IPS-20b (cell line): ENCODE results near the gene MAP4K2.
A peak's percentile ranks its signal among the peaks of the same experiment; 100 is the strongest.

ENCODE experiments used
- H3K27ac ChIP-seq: one replicate; pipeline ENCODE4 v1.5.1; 2013; ENCODE audit warnings: low read length
- H3K27me3 ChIP-seq: 2 replicates; pipeline ENCODE4 v1.6.1; 2013; ENCODE audit warnings: mild to moderate bottlenecking, low read length, inconsistent platforms; ENCODE audit not compliant: insufficient read depth
- H3K36me3 ChIP-seq: 2 replicates; pipeline ENCODE4 v1.6.1; 2013; ENCODE audit warnings: low read depth, mild to moderate bottlenecking, inconsistent platforms, low read length, moderate library complexity; ENCODE audit not compliant: insufficient read depth
- H3K4me1 ChIP-seq: 2 replicates; pipeline ENCODE4 v1.6.1; 2013; ENCODE audit warnings: mild to moderate bottlenecking, control low read depth, inconsistent platforms, low read length, moderate library complexity; ENCODE audit not compliant: insufficient read depth
- H3K4me3 ChIP-seq: 2 replicates; pipeline ENCODE4 v1.5.1; 2013; ENCODE audit warnings: mild to moderate bottlenecking, low read length, inconsistent platforms
- H3K9ac ChIP-seq: 2 replicates; pipeline ENCODE4 v1.6.1; 2013; ENCODE audit warnings: low read depth, mild to moderate bottlenecking, inconsistent platforms, low read length, moderate library complexity
- H3K9me3 ChIP-seq: 2 replicates; pipeline ENCODE4 v1.6.1; 2013; ENCODE audit warnings: mild to moderate bottlenecking, low read depth, low read length, inconsistent platforms; ENCODE audit not compliant: insufficient read depth

Gene MAP4K2

GRCh38 chr11:64744544-64745188 lies 58.3 kb downstream of the MAP4K2 start:
- Histone ChIP-seq H3K4me3 (peak overlapping the region; percentile 79), H3K9ac (peak overlapping the region; percentile 67; the same call in 1 of the 2 replicates)

GRCh38 chr11:64743591-64744543 lies 59.1 kb downstream of the MAP4K2 start, which contains the start of gene RASGRP2:
Gene RASGRP2, minus strand, starts transcription at chr11:64744142. Its CDS starts 1,276 bp downstream, at chr11:64742866.
- Histone ChIP-seq H3K27me3 (peaks cover 69% of the 10 kb centered on the region), H3K4me3 (peak within 1 kb of the TSS; percentile 79), H3K9ac (peak within 1 kb of the TSS; percentile 67; the same call in 1 of the 2 replicates), H3K36me3 (no peaks in the 10 kb centered on the region), H3K9me3 (no peaks in the 10 kb centered on the region), H3K4me1 (peaks cover 15% of the 10 kb centered on the region; the same call in 1 of the 2 replicates), H3K27ac (no peak within 1 kb of the TSS)

More at GRCh38 chr11:64744544-64745188, 58.3 kb downstream of the MAP4K2 start:
- Histone ChIP-seq H3K9me3 (no peaks in the 10 kb centered on the region), H3K4me1 (peaks cover 11% of the 10 kb centered on the region; the same call in 1 of the 2 replicates), H3K27ac (no peak overlapping the region), H3K27me3 (peaks cover 65% of the 10 kb centered on the region), H3K36me3 (no peaks in the 10 kb centered on the region)

GRCh38 chr11:64742889-64743590 lies 60.0 kb downstream of the MAP4K2 start:
- Histone ChIP-seq H3K27me3 (peaks cover 69% of the 10 kb centered on the region), H3K27ac (no peak overlapping the region), H3K9ac (peak overlapping the region; percentile 65; the same call in 1 of the 2 replicates), H3K4me1 (peaks cover 15% of the 10 kb centered on the region; the same call in 1 of the 2 replicates), H3K9me3 (no peaks in the 10 kb centered on the region), H3K4me3 (peak overlapping the region; percentile 71; the same call in 1 of the 2 replicates), H3K36me3 (no peaks in the 10 kb centered on the region)

- H3K27me3 ChIP-seq, result peaks cover 69% of the 10 kb centered on the region
- H3K4me1 ChIP-seq, result peaks cover 15% of the 10 kb centered on the region; the same call in 1 of the 2 replicates
- peak overlapping the region; percentile 71 for H3K4me3 ChIP-seq
- no peaks in the 10 kb centered on the region for H3K9me3 ChIP-seq
- H3K27ac ChIP-seq, result no peak overlapping the region
- no peaks in the 10 kb centered on the region for H3K36me3 ChIP-seq
- peak overlapping the region; percentile 65; the same call in 1 of the 2 replicates for H3K9ac ChIP-seq
These were observed 60.7 kb downstream of the MAP4K2 start for GRCh38 chr11:64742087-64742888.

GRCh38 chr11:64741375-64742086 lies 61.5 kb downstream of the MAP4K2 start:
- Histone ChIP-seq H3K4me3 (peak overlapping the region; percentile 71), H3K4me1 (peaks cover 15% of the 10 kb centered on the region; the same call in 1 of the 2 replicates), H3K9me3 (no peaks in the 10 kb centered on the region), H3K27ac (no peak overlapping the region), H3K27me3 (peaks cover 65% of the 10 kb centered on the region), H3K36me3 (no peaks in the 10 kb centered on the region), H3K9ac (no peak overlapping the region; the same call in 1 of the 2 replicates)

- Histone ChIP-seq H3K27ac (no peak overlapping the region), H3K27me3 (peaks cover 53% of the 10 kb centered on the region), H3K4me1 (peaks cover 15% of the 10 kb centered on the region; the same call in 1 of the 2 replicates), H3K4me3 (no peak overlapping the region), H3K9me3 (no peaks in the 10 kb centered on the region), H3K9ac (no peak overlapping the region), H3K36me3 (no peaks in the 10 kb centered on the region; the same call in 1 of the 2 replicates)
These were observed 63.1 kb downstream of the MAP4K2 start for GRCh38 chr11:64739871-64740270.

GRCh38 chr11:64736654-64737053 lies 66.4 kb downstream of the MAP4K2 start:
- Histone ChIP-seq H3K27ac (no peak overlapping the region), H3K4me3 (no peak overlapping the region), H3K9ac (no peak overlapping the region), H3K4me1 (peaks cover 12% of the 10 kb centered on the region; the same call in 1 of the 2 replicates), H3K27me3 (peaks cover 24% of the 10 kb centered on the region), H3K9me3 (no peaks in the 10 kb centered on the region), H3K36me3 (no peaks in the 10 kb centered on the region; the same call in 1 of the 2 replicates)

- Histone ChIP-seq H3K4me3 (no peak overlapping the region), H3K4me1 (peaks cover 10% of the 10 kb centered on the region; the same call in 1 of the 2 replicates), H3K9me3 (no peaks in the 10 kb centered on the region), H3K36me3 (no peaks in the 10 kb centered on the region; the same call in 1 of the 2 replicates), H3K27ac (no peak overlapping the region), H3K27me3 (peaks cover 16% of the 10 kb centered on the region), H3K9ac (no peak overlapping the region)
These were observed 67.2 kb downstream of the MAP4K2 start for GRCh38 chr11:64735725-64736259.
